H1 (cell line): ENCODE results near the gene DNLZ.

Experiments used
- EZH2 ChIP-seq: fragments of 200-600 bp; sonication (generic); IDR thresholded peaks from 2 replicates; pipeline ENCODE4 v1.7.1; 2012; ENCODE audit warnings: low read depth, mild to moderate bottlenecking, moderate library complexity, low read length, inconsistent platforms; ENCODE audit not compliant: severe bottlenecking
- MAFK ChIP-seq: IDR thresholded peaks from 2 replicates; pipeline ENCODE4 v1.6.1; 2012; ENCODE audit warnings: low read depth, mild to moderate bottlenecking, improper control_type of control experiment, low read length
- NANOG ChIP-seq: IDR thresholded peaks from 2 replicates; pipeline ENCODE4 v1.6.1; 2011; ENCODE audit warnings: low read length, low read depth, mild to moderate bottlenecking, inconsistent platforms; ENCODE audit not compliant: insufficient read depth, poor library complexity, severe bottlenecking
- POLR2A ChIP-seq, 2 experiments: IDR thresholded peaks; 1 replicate in 1 of 2; 2 replicates in 1 of 2; pipeline ENCODE4 v1.6.1; 2011; ENCODE audit warnings: low read depth in 2 of 2, low read length in 2 of 2, mild to moderate bottlenecking in 2 of 2; ENCODE audit errors: control extremely low read depth in 1 of 2
- POLR2AphosphoS5 ChIP-seq: IDR thresholded peaks from 2 replicates; pipeline ENCODE4 v1.6.1; 2011; ENCODE audit warnings: low read depth, low read length
- RXRA ChIP-seq: IDR thresholded peaks from 2 replicates; pipeline ENCODE4 v1.6.1; 2011; ENCODE audit warnings: low read depth, mild to moderate bottlenecking, low read length, moderate library complexity; ENCODE audit not compliant: insufficient read depth
- SAP30 ChIP-seq: fragments of 300-600 bp; sonication (generic); IDR thresholded peaks from 2 replicates; pipeline ENCODE4 v1.7.1; 2012; ENCODE audit warnings: low read length, moderate library complexity, mild to moderate bottlenecking, inconsistent platforms; ENCODE audit not compliant: insufficient read depth, insufficient replicate concordance
- TAF1 ChIP-seq: IDR thresholded peaks from 2 replicates; pipeline ENCODE4 v1.6.1; 2011; ENCODE audit warnings: mild to moderate bottlenecking, low read depth, low read length
- ZNF274 ChIP-seq: IDR thresholded peaks from 2 replicates; pipeline ENCODE4 v1.7.0; 2012; ENCODE audit warnings: low read length, borderline replicate concordance; ENCODE audit errors: extremely low read depth
- TF ChIP-seq, protein P1 (sequence below), 3 experiments: IDR thresholded peaks; 1 replicate in 2 of 3; 2 replicates in 1 of 3; pipeline versions ENCODE4 v1.5.1 to v1.6.1; 2011; ENCODE audit warnings: low read length in 3 of 3, mild to moderate bottlenecking in 3 of 3, inconsistent platforms in 2 of 3, low read depth in 1 of 3, moderate library complexity in 1 of 3; ENCODE audit not compliant: insufficient read depth in 1 of 3; ENCODE audit errors: control extremely low read depth in 1 of 3

DNA sequence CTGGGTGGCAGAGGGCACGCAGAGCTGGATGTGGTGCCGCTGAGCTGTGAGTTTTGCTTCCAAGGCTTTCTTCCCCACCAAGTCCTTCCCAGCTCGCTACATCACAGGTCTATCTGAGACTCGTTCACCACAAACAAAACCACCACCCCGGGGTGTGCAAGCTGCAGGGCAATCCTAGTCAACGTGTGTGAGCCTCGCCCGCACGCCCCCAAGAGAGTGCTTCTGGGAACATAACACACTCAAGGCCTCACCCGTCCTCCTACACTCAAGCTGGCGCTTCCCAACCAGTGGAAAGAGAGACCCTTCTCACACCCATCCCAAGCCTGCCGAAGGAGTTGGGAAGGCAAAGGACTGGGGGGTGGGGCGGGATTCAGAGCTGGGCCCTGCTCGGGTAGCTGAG, 25.9 kb upstream of the DNLZ start:
- no peak for TF ChIP-seq ZNF274
- TF ChIP-seq, protein P1, sequence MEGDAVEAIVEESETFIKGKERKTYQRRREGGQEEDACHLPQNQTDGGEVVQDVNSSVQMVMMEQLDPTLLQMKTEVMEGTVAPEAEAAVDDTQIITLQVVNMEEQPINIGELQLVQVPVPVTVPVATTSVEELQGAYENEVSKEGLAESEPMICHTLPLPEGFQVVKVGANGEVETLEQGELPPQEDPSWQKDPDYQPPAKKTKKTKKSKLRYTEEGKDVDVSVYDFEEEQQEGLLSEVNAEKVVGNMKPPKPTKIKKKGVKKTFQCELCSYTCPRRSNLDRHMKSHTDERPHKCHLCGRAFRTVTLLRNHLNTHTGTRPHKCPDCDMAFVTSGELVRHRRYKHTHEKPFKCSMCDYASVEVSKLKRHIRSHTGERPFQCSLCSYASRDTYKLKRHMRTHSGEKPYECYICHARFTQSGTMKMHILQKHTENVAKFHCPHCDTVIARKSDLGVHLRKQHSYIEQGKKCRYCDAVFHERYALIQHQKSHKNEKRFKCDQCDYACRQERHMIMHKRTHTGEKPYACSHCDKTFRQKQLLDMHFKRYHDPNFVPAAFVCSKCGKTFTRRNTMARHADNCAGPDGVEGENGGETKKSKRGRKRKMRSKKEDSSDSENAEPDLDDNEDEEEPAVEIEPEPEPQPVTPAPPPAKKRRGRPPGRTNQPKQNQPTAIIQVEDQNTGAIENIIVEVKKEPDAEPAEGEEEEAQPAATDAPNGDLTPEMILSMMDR (IDR thresholded peaks at IDR 0.05; ENCODE audit: control extremely low read depth in 1 of 3, insufficient read depth in 1 of 3, low read depth in 1 of 3, low read length in 3 of 3) = no peak
- TF ChIP-seq RXRA = no peak
- no peak for TF ChIP-seq POLR2A (IDR thresholded peaks at IDR 0.05; ENCODE audit: control extremely low read depth in 1 of 2, low read depth in 2 of 2, low read length in 2 of 2)
- TF ChIP-seq NANOG = no peak
- TF ChIP-seq TAF1 = no peak
- TF ChIP-seq POLR2AphosphoS5 = no peak
- no peak for TF ChIP-seq MAFK
- TF ChIP-seq SAP30 = no peak
- no peak for TF ChIP-seq EZH2
